HG03558 (cell line): ENCODE results near the gene NWD2.

ENCODE experiments used
- ATAC-seq: cut with Tn5 transposase; IDR thresholded peaks from one replicate; pipeline ENCODE4 v1.9.1; 2021; ENCODE audit warnings: moderate number of reproducible peaks; ENCODE audit not compliant: unreplicated experiment; ENCODE audit errors: extremely low read depth

Gene NWD2

DNA sequence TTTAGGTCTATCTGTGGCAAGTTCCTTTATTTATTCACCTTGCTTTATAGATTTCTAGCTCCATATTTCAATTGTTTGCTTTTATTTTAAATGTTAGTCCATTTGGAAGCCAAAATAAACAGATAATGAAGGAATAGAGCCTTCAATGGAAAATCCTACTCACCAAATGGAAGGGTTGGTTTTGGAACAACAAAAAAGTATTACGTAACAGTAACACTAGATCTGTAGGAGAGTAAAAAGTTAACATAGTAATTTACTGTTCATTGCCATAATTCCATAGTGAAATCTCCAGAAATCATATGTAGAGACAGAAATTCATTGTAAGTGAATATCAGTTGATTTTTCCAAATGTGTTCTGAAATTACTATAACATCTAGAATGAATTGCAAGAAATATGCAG, 34.6 kb downstream of the NWD2 start:
- ATAC-seq: no peak

DNA sequence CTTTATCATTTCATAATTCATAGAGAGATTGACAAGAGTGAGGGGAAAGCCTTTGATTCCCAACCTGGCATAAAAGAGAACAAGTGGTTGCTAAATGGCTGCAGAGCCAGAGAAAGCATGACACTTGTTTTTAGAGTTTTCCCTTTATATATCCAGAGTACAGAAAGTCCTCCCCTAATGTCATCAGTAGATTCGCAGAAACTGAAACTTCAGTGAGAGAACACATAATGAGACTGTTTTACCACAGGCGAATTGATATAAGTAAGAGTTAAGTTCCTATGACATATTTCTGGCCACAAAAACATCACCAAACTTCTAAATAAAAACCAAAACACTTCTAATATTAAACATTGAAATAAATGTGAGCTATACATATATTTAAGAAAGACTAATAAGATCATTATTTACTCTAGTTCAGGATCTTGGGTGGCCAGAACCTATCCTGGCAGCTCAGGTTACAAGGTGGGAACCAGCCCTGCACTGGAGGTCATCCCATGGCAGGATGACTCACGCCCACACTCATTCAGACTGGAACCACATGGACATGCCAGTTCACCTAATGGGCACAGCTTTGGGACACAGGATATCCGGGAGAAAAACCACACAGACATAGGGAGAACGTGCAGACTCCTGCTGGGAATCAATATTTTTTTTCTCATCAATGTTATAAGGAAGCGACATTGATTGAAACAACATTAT, 35.5 kb downstream of the NWD2 start:
- no peak for ATAC-seq

DNA sequence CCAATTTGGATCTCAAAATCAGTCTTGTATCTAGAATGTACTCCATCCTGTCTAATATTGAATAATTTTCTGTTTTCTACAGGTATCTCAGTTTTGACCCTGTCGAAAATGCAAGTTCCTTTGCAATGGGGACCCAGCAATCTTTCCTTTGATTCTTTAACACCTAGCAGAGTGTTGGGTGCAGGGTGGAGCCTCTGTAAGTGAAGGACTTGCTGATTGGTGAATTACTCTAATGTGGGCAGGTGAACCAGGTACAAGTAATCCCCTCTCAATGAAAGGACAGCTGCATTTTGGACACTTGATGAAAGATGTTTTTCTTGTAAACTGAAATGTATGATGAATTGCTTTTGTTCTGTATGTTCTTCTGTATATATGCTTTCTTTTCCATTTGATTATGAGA, 54.9 kb downstream of the NWD2 start:
- no peak for ATAC-seq

DNA sequence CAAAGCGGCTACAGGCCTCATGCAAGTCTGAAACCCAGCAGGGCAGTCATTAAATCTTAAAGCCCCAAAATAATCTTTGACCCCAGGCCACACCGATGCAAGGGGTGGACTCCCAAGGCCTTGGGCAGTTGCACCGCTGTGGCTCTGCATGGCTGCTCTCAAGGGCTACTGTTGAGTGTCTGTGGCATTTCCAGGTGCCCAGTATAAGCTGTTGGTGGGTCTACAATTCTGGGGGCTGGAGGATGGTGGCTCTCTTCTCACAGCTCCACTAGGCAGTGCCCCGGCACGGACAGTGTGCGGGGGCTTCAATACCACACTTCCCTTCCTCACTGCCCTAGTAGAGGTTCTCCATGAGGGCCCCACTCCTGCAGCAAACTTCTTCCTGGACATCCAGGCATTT, 60.1 kb downstream of the NWD2 start:
- ATAC-seq: no peak

DNA sequence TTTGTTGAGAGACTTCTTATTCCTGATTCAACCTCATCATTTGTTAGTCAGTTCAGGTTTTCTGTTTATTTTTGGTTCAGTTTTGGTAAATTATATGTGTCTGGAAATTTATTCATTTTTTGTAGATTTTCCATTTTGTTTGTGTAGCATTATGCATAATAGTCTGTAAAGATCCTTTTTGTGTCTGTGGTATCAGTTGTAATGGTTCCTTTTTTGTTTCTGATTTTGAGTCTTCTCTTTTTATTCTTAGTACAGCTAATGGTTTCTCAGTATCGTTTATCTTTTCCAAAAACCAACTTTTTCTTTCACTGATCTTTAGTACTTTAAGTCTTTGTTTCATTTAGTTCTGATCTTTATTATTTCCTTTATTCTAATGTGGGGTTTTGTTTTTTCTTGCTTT, 61.4 kb downstream of the NWD2 start:
- ATAC-seq: no peak

DNA sequence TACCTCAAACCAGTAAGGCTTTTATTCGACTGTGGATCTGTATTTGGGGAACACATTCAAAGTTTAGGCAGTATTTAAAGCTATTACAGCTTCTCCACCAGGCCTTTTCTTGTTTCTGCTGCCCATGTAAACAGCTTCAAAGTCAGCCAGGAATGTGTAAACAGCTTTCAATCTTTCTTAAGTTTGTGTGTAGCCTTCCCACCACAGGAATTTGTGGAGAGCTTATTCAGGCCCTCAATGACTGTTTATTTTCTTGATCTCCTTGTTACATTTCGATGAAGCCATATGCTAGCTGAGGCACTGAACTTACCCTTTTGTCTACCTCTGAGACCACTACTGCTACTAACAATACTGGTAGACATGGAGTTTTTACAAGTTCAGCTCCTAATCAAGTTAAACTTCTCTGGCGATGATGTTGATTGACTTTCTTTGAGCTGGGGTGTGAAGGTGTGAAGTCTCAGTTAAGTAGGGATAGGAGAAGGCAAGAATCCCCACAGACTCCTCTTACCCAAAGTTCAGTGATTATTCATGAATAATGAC, 72.6 kb downstream of the NWD2 start:
- no peak for ATAC-seq

DNA sequence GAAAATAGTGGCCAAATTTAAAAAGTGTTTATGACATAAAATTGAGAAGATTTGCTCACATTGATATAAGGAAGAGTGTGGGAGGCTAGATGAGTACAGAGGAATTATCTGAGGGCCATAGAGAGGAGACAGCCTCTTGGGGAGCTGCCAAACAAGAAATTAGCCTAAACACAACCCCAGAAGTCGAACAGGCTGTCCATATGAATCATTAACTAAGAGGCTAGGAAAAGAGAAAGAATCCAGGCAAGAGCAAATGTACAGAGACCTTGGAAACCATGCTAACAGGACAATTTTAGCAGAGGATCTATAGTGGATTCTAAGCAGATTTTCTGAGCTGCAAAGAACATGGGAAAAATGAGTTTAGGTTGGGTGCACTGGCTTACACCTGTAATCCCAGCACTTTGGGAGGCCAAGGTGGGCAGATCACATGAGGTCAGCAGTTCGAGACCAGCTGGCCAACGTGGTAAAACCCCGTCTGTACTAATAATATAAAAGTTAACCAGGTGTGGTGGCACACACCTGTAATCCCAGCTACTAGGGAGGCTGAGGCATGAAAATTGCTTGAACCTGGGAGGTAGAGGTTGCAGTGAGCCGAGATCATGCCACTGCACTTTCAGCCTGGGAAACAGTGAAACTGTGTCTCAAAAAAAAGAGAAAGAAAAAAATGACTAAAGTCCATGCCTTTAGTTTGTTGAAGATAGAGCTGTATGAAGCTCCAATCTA, 76.1 kb downstream of the NWD2 start:
- ATAC-seq: no peak

DNA sequence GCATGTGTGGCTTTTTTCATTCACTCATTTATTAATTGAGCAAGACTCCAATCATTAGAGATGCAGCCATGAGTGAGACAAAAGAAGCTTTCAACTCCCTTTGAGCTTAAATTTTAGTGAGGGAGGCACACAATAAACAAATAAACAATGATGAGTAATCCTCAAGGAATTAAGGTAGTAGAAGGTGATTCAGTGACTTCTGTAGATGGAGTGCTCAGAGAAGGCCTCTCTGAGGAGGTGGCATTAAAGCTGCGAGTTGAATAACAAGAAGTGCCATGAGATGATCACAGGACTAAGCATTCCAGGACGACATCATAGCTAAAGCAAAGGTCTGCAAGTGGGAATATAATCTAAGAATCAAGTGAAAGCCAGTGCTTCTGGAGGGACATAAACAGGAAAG, 77.6 kb downstream of the NWD2 start:
- ATAC-seq: no peak

DNA sequence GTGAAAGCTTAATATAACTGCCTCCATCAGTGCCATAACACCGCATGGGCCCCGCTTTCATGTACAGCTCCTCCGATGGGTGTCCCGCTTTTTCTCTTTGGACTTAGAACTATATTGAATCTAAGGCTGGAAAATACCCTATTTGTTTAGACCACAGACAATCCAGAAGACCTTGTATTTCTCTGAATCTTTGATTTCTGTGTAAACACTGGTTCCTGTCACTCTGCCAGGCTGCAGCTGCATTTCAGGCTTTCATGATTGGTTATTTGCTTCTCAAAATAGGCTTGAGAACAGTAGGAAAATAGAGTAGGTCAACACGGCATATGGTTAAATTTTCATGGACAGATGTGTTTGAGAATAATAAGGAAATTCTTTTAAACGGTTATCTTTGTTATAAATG, 80.0 kb downstream of the NWD2 start:
- no peak for ATAC-seq

DNA sequence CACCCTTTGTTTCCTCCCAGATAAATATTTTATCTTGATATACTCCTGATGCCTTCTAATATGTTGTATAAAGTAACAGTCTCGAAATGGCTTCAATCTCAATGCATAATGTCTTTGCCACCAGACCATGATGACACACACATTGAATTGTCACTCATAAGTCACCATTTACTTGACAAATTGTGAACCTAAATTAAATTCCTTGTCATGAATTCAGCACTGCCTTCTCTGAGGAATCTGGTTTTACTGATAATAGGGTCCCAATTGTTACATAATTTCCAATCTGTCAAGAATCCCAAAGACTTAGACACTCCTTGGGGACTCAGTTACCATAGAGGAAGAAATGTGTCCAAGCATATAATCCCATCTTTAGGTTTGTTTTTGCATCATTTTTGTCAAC, 82.3 kb downstream of the NWD2 start:
- no peak for ATAC-seq

DNA sequence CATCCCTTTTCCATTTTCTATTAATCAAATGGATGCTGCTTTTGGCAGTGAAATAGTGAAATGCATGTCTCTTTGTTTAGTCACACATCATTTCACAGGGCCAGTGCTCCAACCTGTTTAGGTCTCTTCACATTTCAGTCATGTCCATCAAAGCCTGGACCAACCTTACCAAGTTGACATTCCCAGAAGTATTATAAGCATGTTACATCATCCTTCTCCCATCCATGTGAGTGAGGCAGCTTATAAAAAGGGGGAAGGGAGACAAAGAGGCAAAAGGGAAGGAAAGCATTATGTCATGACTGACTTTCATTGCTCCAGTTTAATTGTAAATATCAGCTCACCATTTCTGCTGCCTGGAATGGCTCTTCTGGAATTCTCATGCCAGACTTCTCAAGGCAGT, 94.4 kb downstream of the NWD2 start:
- no peak for ATAC-seq

DNA sequence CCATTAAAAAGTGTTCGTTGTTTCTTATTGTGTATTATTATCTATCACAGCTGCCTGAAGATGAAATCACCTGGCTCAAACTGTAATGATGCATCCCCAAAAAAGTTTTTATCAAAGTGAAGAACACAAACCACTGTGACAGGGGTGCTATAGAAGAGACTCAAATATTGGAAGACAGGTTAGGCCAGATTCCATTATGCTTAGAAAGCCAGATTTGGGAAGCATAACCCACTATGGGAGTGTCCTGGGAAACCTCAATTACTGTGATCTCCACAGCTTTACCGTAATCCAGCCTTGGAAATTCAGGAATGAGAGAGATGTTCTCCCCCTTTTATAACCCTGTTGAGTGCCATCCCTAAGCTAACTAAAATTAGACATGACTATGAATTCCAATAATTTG, 114.2 kb downstream of the NWD2 start:
- ATAC-seq: no peak

DNA sequence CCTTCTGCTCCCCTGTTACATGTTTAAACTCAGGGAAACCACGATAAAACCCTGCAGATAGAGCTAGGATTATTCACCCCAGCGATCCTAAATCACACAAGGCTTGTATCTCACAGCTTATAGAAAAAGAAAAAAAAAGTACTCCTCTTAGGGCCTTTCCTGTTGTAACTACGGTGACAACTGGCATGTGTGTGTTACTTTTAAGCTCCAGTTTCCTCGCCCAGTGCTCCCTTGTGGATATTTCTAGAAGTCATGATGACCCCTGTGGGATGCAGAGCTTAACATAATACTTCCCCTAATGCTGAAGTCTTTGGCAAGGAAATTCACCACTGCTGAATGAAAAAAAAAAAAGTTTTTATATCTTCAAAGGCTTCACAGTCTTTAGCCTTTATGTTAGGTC, 114.7 kb downstream of the NWD2 start:
- no peak for ATAC-seq

DNA sequence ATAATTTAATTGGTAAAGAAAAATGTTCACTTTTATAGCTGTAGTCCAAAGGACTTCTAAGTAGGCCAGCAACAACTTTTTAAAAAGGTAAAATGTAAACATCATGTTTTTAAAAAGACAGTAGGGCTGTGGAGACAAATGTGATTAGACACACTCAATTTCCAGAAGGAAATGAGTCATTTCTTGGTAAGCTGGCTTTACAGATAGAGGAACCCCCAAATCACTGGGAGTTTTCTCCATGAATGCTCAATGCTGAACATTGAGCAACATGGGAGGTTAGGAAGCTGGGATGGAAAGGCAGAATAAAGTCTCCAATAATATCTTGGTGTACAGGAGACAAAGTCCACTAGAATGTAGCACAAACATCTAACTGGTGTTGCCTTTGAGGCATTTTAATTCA, 121.3 kb downstream of the NWD2 start:
- no peak for ATAC-seq

DNA sequence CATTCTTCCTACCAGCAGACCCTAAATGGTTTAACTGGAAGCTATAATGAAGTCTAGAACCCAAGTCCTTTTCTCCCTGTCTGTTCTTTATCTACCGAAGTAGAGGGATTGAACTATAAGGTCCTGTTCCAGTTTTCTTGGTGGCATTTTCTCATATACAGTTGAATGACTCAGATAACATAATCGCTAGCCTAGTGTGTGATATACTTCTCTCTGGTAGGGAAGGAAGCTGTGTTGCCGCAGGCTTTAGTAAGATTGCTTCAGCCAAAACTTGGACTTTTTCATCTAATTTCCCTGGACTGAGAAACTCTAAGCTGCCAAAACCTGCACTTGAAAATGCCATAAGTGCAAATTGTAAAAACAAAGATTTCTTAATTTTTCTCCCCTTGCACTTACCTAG, 123.4 kb downstream of the NWD2 start:
- ATAC-seq: no peak

DNA sequence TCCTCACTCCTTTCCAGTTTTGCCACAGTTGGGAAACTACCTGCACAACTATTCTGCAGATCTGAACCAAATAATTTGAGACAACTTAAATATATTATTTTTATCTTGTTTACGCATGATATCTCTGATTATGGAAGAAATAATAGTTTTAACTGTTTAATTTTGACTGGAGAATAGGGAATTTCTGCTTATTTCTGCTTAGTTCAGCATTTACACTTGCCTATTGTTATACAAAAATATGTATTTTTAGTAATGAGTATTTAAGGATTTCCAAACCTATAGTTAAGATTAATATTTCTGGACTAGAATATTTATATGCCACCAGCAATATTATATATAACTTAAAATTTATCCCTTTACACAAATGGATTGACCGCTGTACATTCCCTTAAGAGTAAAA, 125.5 kb downstream of the NWD2 start:
- no peak for ATAC-seq

DNA sequence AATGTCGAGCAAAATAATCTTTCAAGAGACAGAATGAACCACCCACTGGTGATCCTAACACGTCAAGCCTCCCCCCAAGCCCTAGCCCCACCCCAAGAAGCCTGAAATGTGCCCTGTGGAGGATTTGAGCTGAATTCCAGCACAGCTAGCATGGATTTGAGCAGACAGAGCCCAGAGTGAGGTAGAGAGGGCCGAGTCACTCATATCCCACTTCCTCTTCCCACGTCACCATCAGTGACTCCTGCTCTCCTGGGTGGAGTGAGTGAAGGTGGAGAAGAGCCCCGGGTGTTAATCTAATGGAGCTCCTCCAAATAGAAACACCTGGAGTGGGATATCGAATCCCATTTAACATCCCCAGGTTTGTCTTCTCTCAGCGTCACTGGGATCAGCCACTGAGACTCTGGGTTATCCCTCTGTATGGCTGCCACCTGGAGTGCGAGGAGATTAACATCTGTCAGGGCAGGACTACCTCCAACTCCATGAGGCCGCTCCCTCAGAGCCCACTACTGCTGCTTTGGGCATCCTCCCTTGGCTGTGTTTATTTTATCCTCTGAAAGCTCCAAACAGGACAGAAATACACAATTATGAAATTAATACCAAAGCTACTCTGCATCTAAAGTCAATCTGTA, 136.6 kb downstream of the NWD2 start:
- no peak for ATAC-seq

DNA sequence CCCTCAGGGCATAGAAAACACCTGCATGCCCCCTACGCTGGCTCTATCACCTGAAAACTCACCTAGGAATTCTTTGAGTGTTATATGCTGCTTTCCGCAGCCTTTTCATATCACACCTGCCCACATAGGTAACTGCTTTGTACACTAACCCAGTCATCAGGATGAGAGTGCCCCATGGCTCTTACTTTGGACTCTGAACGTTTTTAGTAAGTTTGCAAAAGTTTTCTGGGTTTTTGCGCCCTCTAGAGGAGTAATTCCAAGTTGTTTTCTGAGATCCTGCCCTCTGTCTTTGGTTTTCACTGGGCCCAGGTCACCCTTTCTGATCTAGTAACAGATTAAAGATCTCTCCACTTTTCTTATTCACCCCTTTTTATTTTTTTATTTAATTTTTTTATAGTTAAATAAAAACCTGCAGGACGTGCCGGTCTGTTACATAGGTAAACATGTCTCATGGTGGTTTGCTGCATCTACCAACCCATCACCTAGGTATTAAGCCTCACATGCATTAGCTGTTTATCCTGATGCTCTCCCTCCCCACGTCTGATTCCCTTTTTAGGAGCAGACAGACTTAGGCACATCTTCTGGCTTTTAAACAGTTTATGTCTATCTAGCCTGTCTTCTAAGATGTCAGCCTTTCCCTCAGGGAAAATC, 139.2 kb downstream of the NWD2 start:
- no peak for ATAC-seq

DNA sequence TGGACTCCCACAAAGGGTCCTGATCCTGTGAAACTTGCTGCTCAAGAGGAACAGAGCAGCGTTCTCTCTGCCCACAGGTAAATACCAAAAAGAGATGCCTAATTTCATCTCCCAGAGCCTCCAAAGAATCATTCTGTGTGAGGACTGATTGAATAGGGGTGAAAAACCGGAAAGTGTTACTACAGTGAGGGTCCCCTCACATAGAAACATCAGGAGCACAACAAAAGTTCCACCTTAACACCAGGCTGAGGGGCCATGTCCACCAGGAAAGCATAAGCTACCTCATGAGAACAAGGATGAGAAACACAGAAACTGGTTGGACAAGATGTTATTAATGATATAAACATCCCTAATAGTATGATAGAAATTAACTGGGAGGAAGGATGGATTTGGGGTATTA, 140.9 kb downstream of the NWD2 start:
- ATAC-seq: no peak

DNA sequence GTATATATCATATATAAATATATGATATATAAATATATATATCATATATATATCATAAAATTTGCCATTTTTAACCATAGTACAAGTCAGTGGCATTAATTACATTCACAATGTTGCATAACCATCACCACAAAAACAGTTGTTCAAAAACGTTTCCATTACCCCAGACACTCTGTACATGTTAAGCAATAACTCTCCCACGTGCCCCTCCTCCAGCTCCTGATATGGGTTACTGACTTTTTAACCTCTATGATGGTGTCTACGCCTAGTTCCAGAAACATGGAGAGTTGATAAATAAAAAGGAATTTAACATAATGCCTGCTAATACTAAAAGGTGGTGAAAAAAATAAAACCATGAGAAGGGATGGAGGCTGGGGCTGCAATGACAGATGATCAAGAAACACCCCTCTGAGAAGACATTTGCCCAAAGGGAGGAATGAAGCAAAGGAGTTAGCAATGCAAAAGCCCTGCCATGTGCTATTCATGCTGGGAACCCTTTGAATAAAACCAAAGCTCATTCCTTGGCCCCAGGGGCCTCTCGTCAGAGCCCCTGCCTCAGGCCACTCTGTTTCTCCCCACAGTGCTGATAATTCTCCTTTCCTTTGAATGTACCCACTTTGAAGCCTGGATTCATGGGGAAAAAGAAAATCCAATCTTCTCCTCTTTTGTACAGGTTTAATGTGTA, 144.3 kb downstream of the NWD2 start:
- ATAC-seq: no peak
